H9 (cell line): ENCODE measurements around the gene MYO10. TPM values are rescaled to one million over a fixed set of nuclear protein-coding genes. Genes with fewer than 3 reads are reported as not detected.

ENCODE experiments used
- DNase-seq: peaks from one replicate; pipeline ENCODE4 v3.0.0-alpha.2; 2017
- H2AFZ ChIP-seq: one replicate; pipeline ENCODE4 v1.6.1; 2013; ENCODE audit warnings: mild to moderate bottlenecking, low read length, control low read depth, moderate library complexity
- H2AK5ac ChIP-seq: 2 replicates; pipeline ENCODE4 v1.6.1; 2013; ENCODE audit warnings: low read length, control low read depth, mixed read lengths; ENCODE audit not compliant: insufficient read length
- H2BK120ac ChIP-seq: one replicate; pipeline ENCODE4 v1.6.1; 2013; ENCODE audit warnings: low read depth, mild to moderate bottlenecking, low read length, control low read depth, inconsistent platforms; ENCODE audit not compliant: poor library complexity, severe bottlenecking
- H2BK12ac ChIP-seq: 2 replicates; pipeline ENCODE4 v1.6.1; 2013; ENCODE audit warnings: low read length, control low read depth, mixed read lengths, low read depth; ENCODE audit not compliant: insufficient read length
- H2BK15ac ChIP-seq: 2 replicates; pipeline ENCODE4 v1.6.1; 2013; ENCODE audit warnings: low read depth, low read length, control low read depth
- H2BK20ac ChIP-seq: one replicate; pipeline ENCODE4 v1.6.1; 2013; ENCODE audit warnings: low read depth, mild to moderate bottlenecking, low read length, control low read depth, inconsistent platforms; ENCODE audit not compliant: poor library complexity, severe bottlenecking
- H2BK5ac ChIP-seq: 2 replicates; pipeline ENCODE4 v1.6.1; 2013; ENCODE audit warnings: low read length, control low read depth, mixed read lengths; ENCODE audit not compliant: insufficient read length
- H3K14ac ChIP-seq: 2 replicates; pipeline ENCODE4 v1.6.1; 2013; ENCODE audit warnings: low read length, control low read depth; ENCODE audit not compliant: insufficient read depth
- H3K18ac ChIP-seq: 2 replicates; pipeline ENCODE4 v1.6.1; 2013; ENCODE audit warnings: low read depth, mild to moderate bottlenecking, mixed read lengths, low read length, control low read depth; ENCODE audit not compliant: insufficient read length
- H3K23ac ChIP-seq: 2 replicates; pipeline ENCODE4 v1.6.1; 2013; ENCODE audit warnings: low read length, control low read depth, mixed read lengths, low read depth; ENCODE audit not compliant: insufficient read length
- H3K23me2 ChIP-seq: 2 replicates; pipeline ENCODE4 v1.6.1; 2013; ENCODE audit warnings: low read depth, mild to moderate bottlenecking, mixed read lengths, low read length, control low read depth; ENCODE audit not compliant: insufficient read length, poor library complexity, severe bottlenecking
- H3K27ac ChIP-seq: 2 replicates; pipeline ENCODE4 v1.5.1; 2013; ENCODE audit warnings: low read length, control low read depth, mixed read lengths, low read depth; ENCODE audit not compliant: insufficient read length
- H3K27me3 ChIP-seq: 2 replicates; pipeline ENCODE4 v1.6.1; 2013; ENCODE audit warnings: low read length, control low read depth, inconsistent platforms; ENCODE audit not compliant: insufficient read depth
- H3K4ac ChIP-seq: 2 replicates; pipeline ENCODE4 v1.6.1; 2013; ENCODE audit warnings: low read depth, mild to moderate bottlenecking, control low read depth, inconsistent platforms, low read length, moderate library complexity
- H3K4me1 ChIP-seq: 2 replicates; pipeline ENCODE4 v1.6.1; 2013; ENCODE audit warnings: low read length, control low read depth, inconsistent platforms; ENCODE audit not compliant: insufficient read depth
- H3K4me2 ChIP-seq: 2 replicates; pipeline ENCODE4 v1.6.1; 2013; ENCODE audit warnings: low read length, control low read depth, mixed read lengths; ENCODE audit not compliant: insufficient read length, insufficient read depth
- H3K56ac ChIP-seq: 2 replicates; pipeline ENCODE4 v1.6.1; 2013; ENCODE audit warnings: low read depth, mild to moderate bottlenecking, mixed read lengths, low read length, control low read depth; ENCODE audit not compliant: insufficient read length
- H3K79me1 ChIP-seq: 2 replicates; pipeline ENCODE4 v1.6.1; 2013; ENCODE audit warnings: low read depth, mild to moderate bottlenecking, moderate library complexity, low read length, control low read depth, inconsistent platforms; ENCODE audit not compliant: insufficient read depth, poor library complexity, severe bottlenecking
- H3K79me2 ChIP-seq: 2 replicates; pipeline ENCODE4 v1.6.1; 2013; ENCODE audit warnings: low read length, control low read depth, inconsistent platforms; ENCODE audit not compliant: insufficient read depth
- H3K9ac ChIP-seq: 2 replicates; pipeline ENCODE4 v1.6.1; 2013; ENCODE audit warnings: low read length, control low read depth, mixed read lengths; ENCODE audit not compliant: insufficient read length; ENCODE audit errors: extremely low read depth
- H3K9me3 ChIP-seq: one replicate; pipeline ENCODE4 v1.6.1; 2013; ENCODE audit warnings: low read depth, low read length, inconsistent platforms; ENCODE audit not compliant: control insufficient read depth
- H3T11ph ChIP-seq: one replicate; pipeline ENCODE4 v1.6.1; 2013; ENCODE audit warnings: mild to moderate bottlenecking, low read length, control low read depth, inconsistent platforms
- H4K20me1 ChIP-seq: one replicate; pipeline ENCODE4 v1.6.1; 2013; ENCODE audit not compliant: control insufficient read depth, insufficient read length, insufficient read depth
- H4K5ac ChIP-seq: 2 replicates; pipeline ENCODE4 v1.6.1; 2013; ENCODE audit warnings: low read depth, mild to moderate bottlenecking, mixed read lengths, low read length, control low read depth; ENCODE audit not compliant: insufficient read length
- H4K8ac ChIP-seq: replicated peaks from 2 replicates; pipeline ENCODE4 v1.6.1; 2013; ENCODE audit warnings: low read length, control low read depth, mixed read lengths, low read depth; ENCODE audit not compliant: insufficient read length
- H4K91ac ChIP-seq: 2 replicates; pipeline ENCODE4 v1.6.1; 2013; ENCODE audit warnings: low read depth, mild to moderate bottlenecking, moderate library complexity, mixed read lengths, low read length, control low read depth; ENCODE audit not compliant: insufficient read length
- H3K27ac Mint-ChIP-seq, 3 experiments: 2 replicates in 2 of 3; 3 replicates in 1 of 3; pipeline ENCODE4 v1.8.0; 2020 to 2021; ENCODE audit warnings: mixed read lengths in 3 of 3, mild to moderate bottlenecking in 1 of 3, moderate library complexity in 1 of 3
- H3K27me3 Mint-ChIP-seq: 2 replicates; pipeline ENCODE4 v1.8.0; 2021; ENCODE audit warnings: low read depth, mild to moderate bottlenecking, moderate library complexity, mixed read lengths
- H3K36me3 Mint-ChIP-seq, 3 experiments: 2 replicates in 2 of 3; 3 replicates in 1 of 3; pipeline ENCODE4 v1.8.0; 2020 to 2021; ENCODE audit warnings: low read depth in 3 of 3, mixed read lengths in 3 of 3; ENCODE audit not compliant: insufficient read depth in 1 of 3
- H3K4me1 Mint-ChIP-seq, 2 experiments: 2 replicates each; pipeline ENCODE4 v1.8.0; 2020; ENCODE audit warnings: mixed read lengths in 2 of 2
- H3K4me3 Mint-ChIP-seq, 2 experiments: 2 replicates in 1 of 2; 3 replicates in 1 of 2; pipeline ENCODE4 v1.8.0; 2020 to 2021; ENCODE audit warnings: mild to moderate bottlenecking in 2 of 2, mixed read lengths in 2 of 2, moderate library complexity in 1 of 2
- H3K9me3 Mint-ChIP-seq, 2 experiments: 2 replicates in 1 of 2; 3 replicates in 1 of 2; pipeline ENCODE4 v1.8.0; 2020; ENCODE audit warnings: mild to moderate bottlenecking in 2 of 2, mixed read lengths in 2 of 2, moderate library complexity in 1 of 2
- CTCF ChIP-seq: fragments of 200-600 bp; sonication (generic); conservative IDR thresholded peaks from 3 replicates; pipeline ENCODE4 v1.8.0; 2021; ENCODE audit warnings: antibody characterized with exemption, mild to moderate bottlenecking
- WGBS: extraction: QIAGEN DNeasy Blood & Tissue Kit; methylation state at CpG from one replicate; pipeline ENCODE4 v1.1.7; 2013; ENCODE audit warnings: missing lambda C conversion rate, low lambda C conversion rate, mixed read lengths; ENCODE audit not compliant: insufficient read length; ENCODE audit errors: extremely low coverage; 5-methylcytosine and 5-hydroxymethylcytosine counted together
- total RNA-seq: library from RNA; stranded (reverse); gene quantifications from 2 replicates; pipeline ENCODE4 v1.2.1, GENCODE V29; 2021

Gene MYO10
- total RNA-seq, 1 experiment from 2014 or later = 127 TPM

GRCh38 chr5:16807547-16807864, 128.6 kb downstream of the MYO10 start:
- no peak overlapping the region for H2BK5ac ChIP-seq
- H2AK5ac ChIP-seq = no peak overlapping the region
- no CpG with 5 or more reads among the region's 5 CpGs for WGBS
- peaks cover 3% of the 10 kb centered on the region; the same call in 1 of the 2 replicates for H3K4me1 ChIP-seq
- no peak overlapping the region for H2BK12ac ChIP-seq
- no peak overlapping the region for H4K8ac ChIP-seq
- no peaks in the 10 kb centered on the region for H4K20me1 ChIP-seq
- no peak overlapping the region for H3K56ac ChIP-seq
- H2BK20ac ChIP-seq = no peak overlapping the region
- H3T11ph ChIP-seq = no peak overlapping the region
- H3K9me3 ChIP-seq = no peaks in the 10 kb centered on the region
- no peak overlapping the region for H3K18ac ChIP-seq
- no peaks in the 10 kb centered on the region for H3K79me2 ChIP-seq
- peaks cover 2% of the 10 kb centered on the region for H3K79me1 ChIP-seq
- no peak overlapping the region for H2AFZ ChIP-seq
- no peak overlapping the region for H4K91ac ChIP-seq
- Mint-ChIP-seq H3K36me3 (no peaks in the 10 kb centered on the region), H3K27me3 (no peaks in the 10 kb centered on the region), H3K4me1 (peaks cover 19 to 26% of the 10 kb centered on the region in 2 experiments), H3K9me3 (no peaks in the 10 kb centered on the region), H3K4me3 (no peak overlapping the region), H3K27ac (no peak overlapping the region)
- no peak overlapping the region for H3K9ac ChIP-seq
- no peaks in the 10 kb centered on the region for H3K23me2 ChIP-seq
- H3K23ac ChIP-seq = no peak overlapping the region
- no peak overlapping the region for H2BK15ac ChIP-seq
- no peak overlapping the region for H3K14ac ChIP-seq
- no peak overlapping the region for H2BK120ac ChIP-seq
- DNase-seq = no peak
- no peak overlapping the region for H3K4me2 ChIP-seq
- H4K5ac ChIP-seq = no peak overlapping the region
- no peak overlapping the region for H3K4ac ChIP-seq
- H3K27me3 ChIP-seq = no peaks in the 10 kb centered on the region
- H3K27ac ChIP-seq = no peak overlapping the region
- TF ChIP-seq CTCF = no peak
